ENCODE measurements around the gene TMEM119. TPM values are rescaled to one million over a fixed set of nuclear protein-coding genes. Genes with fewer than 3 reads are reported as not detected.
A peak's percentile ranks its signal among the peaks of the same experiment; 100 is the strongest.
"Not testable (repeated sequence)": the region's sequence is repeated elsewhere in the genome, so short reads cannot be mapped to it uniquely, and the experiment has no call there.

Gene TMEM119
- total RNA-seq, 1 experiment from 2014 or later: 173 TPM

- DNase-seq (ENCODE audit: low read depth): no peak
Measured at GRCh38 chr12:108602976-108603704, 5.3 kb upstream of the TMEM119 start.

GRCh38 chr12:108602209-108602705, 4.4 kb upstream of the TMEM119 start:
- DNase-seq (ENCODE audit: low read depth): no peak

GRCh38 chr12:108600702-108601007, 2.8 kb upstream of the TMEM119 start:
- DNase-seq (ENCODE audit: low read depth): no peak

DNA sequence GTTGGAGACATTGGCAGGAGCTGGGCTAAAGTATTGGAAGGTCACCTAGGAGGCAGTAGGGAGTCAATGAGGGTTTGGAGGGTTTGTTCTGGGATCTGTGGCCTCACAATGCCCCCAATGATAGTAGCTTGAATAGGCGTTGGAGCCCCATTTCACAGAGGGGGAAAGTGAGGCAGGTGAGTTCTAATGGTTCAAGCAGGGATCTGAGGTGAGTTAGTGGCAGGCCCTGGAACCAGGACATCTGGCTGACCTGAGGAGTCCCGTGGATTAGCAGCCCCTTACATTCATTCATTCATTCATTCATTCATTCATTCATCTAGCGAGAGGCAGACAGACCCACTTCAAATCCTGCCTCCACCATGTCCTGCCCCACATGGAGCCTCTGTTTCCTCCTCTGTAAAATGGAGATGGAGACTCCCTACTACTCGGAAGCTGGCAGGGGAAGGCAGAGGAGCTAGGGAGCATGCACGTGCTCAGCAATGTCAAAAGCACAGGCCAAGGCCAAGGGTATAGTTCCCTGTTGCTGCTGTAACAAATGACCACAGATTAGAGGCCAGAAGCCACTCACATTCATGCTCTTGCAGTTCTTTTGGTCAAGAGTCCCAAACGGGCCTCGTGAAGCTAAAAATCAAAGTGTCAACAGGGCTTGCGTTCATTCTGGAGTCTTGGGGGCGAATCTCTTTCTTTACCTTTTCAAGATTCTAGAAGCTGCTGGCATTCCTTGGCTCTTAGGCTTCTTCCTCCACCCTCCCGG, 2.2 kb upstream of the TMEM119 start:
- DNase-seq (ENCODE audit: low read depth): no peak

DNA sequence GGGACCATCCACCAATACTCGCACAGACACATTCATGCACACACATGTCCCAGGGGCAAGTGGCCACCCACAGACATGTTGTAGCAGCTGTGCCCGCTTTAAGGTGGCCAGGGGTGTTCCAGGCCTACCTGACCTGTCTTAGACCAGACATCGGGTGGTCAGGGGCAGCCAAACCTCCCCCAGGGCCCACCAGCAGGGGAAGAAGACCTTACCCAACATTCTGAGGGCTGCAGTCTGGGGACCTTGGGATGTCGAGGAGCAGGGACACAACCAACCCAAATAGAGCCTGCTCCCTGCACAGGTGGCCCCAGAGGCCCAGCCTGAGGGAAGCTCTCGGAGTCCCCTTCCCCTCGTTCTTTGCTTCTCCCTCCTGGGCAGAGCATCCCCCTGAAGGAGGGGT, 1.7 kb upstream of the TMEM119 start:
- DNase-seq (ENCODE audit: low read depth): no peak

GRCh38 chr12:108598553-108599250, 818 bp upstream of the TMEM119 start:
- DNase-seq (ENCODE audit: low read depth): no peak

- peak; percentile 60 for DNase-seq (ENCODE audit: low read depth)
Measured at GRCh38 chr12:108596854-108597558, 878 bp downstream of the TMEM119 start.

- no peak for DNase-seq (ENCODE audit: low read depth)
Measured at GRCh38 chr12:108595711-108596647, 1.9 kb downstream of the TMEM119 start.

GRCh38 chr12:108594960-108595710, 2.7 kb downstream of the TMEM119 start:
- DNase-seq (ENCODE audit: low read depth): no peak

DNA sequence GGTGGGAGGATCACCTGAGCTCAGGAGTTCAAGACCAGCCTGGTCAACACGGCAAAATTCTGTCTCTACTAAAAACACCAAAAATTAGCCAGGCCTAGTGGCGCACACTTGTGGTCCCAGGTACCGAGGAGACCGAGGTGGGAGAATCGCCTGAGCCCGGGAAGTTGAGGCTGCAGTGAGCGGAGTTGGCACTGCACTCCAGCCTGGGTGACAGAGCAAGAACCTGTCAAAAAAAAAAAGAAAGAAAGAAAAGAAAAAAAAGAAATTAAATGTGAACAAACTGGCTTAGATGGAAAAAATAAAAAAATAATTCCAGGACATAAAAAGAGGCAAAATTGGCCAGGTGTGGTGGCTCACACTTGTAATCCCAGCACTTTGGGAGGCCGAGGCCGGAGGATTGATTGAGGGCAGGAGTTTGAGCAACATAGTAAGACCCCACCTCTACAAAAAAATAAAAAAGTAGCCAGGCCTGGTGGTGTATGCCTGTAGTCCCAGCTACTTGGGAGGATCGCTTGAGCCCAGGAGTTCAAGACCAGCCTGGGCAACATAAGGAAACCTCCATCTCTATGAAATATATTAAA, 3.5 kb downstream of the TMEM119 start:
- no peak for DNase-seq (ENCODE audit: low read depth)

DNA sequence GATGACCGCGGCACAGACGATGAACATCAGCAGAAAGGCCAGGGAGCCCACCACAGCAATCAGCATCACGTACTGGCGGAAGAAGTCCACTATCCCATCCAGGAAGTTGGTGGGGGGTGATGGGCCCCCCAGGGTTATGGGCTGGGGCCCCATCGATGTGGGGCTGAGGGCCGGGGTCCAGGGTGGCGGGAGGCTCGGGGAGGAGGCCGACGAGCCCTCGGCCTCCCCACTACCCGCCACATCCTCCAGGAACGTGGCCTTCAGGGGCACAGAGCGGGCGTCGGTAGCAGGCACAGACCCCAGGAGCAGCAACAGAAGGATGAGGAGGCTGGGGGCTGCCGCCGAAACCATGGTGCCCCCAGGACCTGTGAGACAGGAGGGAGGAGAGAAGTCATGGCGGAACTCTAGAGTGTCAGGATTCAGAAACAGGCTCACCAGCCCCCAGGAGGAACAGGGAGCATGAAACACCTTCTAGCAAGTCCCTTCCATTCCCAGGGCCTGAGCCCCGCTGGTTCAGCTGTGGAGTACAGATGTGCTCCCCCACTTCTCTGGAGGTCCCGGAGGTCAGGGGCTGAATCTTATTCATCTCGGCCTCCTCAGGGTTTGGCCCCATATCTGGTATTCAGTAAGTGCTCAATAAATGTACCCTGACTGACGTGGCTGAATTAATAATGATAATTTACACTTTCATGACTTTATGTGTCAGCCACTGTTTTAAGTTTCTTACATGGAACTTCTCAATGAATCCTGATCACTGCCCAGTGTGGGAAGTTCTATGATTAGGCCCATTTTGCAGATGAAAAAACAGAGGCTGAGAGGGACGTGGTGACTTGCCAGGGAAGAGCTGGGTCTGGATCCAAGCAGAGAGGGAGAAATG, 5.6 kb downstream of the TMEM119 start:
- no peak for DNase-seq (ENCODE audit: low read depth)

DNA sequence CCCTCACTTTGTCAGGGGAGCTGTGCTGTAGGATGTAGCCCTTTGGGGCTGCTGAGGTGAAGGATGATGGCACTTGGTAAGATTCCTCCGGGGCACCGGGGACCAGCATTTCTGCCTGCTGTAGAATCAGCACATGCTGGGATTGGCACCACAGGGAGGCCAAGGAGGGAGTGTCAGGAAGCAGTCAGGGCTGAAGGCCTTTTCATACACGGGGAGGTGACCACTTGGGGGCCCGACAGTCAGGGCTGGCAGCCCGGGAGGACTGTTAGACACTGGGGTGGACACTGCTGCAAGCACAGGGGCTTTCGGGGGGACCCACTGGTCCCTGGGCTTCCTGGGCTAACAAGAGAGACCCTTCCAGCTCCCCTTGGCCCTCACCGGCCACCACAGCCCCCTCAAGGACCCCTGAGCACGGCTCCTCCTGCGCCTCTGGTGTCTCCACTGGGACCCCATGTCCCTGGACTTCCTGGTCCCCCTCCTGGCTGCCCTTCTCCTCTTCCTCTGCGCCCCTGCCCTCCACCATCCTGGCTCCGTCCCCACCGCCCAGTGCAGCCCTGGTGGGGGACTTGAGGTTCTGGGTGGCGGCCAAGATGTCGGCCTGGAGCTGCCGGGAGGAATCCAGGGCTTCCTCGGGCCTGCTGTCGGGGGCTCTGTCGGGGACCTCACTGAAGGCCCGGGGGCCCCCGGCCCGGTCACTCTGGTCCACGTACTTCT, 6.5 kb downstream of the TMEM119 start:
- no peak for DNase-seq (ENCODE audit: low read depth)

GRCh38 chr12:108590463-108590862, 7.4 kb downstream of the TMEM119 start:
- DNase-seq (ENCODE audit: low read depth): not testable (repeated sequence)

DNA sequence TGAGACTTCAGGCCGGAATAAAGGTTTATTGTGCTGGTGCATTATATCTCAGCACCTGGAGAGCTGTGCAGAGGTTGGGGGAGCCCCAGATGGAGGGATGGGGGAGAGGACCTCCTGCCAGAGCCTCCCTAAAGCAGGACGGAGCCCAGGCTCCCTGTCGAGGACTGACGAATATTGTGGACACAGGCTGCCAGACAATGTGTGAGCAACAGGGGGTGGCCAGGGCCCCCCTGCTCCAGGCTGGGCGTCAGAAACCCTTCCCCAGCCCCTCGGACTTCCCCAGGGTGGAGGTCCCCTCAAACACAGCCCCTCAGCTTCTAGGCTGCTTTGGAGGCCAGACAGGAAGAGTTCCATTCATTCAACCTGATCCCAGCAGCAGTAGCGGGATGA, 8.0 kb downstream of the TMEM119 start:
- DNase-seq (ENCODE audit: low read depth): peak; percentile 31

- DNase-seq (ENCODE audit: low read depth): peak; percentile 81
Measured at GRCh38 chr12:108589028-108589839, 8.7 kb downstream of the TMEM119 start.

GRCh38 chr12:108587826-108588225, 10.1 kb downstream of the TMEM119 start:
- DNase-seq (ENCODE audit: low read depth): no peak

GRCh38 chr12:108586306-108586705, 11.6 kb downstream of the TMEM119 start:
- DNase-seq (ENCODE audit: low read depth): no peak
